ENCODE data around the gene HPRT1. TPM values are rescaled to one million over a fixed set of nuclear protein-coding genes. Genes with fewer than 3 reads are reported as not detected.
A peak's percentile ranks its signal among the peaks of the same experiment; 100 is the strongest.

Gene HPRT1
- total RNA-seq, 1 donor from 2014 or later, result 10.5 TPM

GRCh38 chrX:134480061-134480460, 20.1 kb downstream of the HPRT1 start:
- Mint-ChIP-seq H3K36me3 (ENCODE audit: low read depth, unreplicated experiment) (no peaks in the 10 kb centered on the region), H3K27ac (ENCODE audit: unreplicated experiment) (no peak overlapping the region), H3K4me3 (ENCODE audit: unreplicated experiment) (no peak overlapping the region), H3K9me3 (ENCODE audit: unreplicated experiment) (no peaks in the 10 kb centered on the region), H3K27me3 (ENCODE audit: unreplicated experiment) (no peaks in the 10 kb centered on the region), H3K4me1 (ENCODE audit: unreplicated experiment) (no peaks in the 10 kb centered on the region)
- no peak for DNase-seq (ENCODE audit: low spot score)
- no peak for TF ChIP-seq CTCF (IDR thresholded peaks at IDR 0.05; ENCODE audit: unreplicated experiment)

DNA sequence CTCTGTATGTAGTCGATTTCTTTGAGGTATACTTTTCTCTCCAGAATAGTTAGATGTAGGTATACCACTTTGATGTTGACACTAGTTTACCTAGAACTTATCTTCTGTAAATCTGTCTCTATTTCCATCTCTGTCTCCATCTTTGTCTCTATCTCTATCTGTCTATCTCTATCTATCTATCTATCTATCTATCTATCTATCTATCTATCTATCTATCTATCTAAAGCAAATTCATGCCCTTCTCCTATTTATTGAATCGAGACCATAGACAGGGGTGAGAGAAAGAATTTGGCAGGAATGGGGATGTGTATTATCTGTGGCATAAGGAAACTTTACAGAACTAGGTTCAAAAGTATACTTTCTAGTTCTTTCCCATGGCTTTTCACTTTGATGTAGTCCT, 21.4 kb downstream of the HPRT1 start:
- no peak for DNase-seq (ENCODE audit: low spot score)
- no peak overlapping the region for H3K4me3 Mint-ChIP-seq (ENCODE audit: unreplicated experiment)
- H3K27me3 Mint-ChIP-seq (ENCODE audit: unreplicated experiment), result no peaks in the 10 kb centered on the region
- no peak for TF ChIP-seq CTCF (IDR thresholded peaks at IDR 0.05; ENCODE audit: unreplicated experiment)
- no peak overlapping the region for H3K27ac Mint-ChIP-seq (ENCODE audit: unreplicated experiment)
- H3K36me3 Mint-ChIP-seq (ENCODE audit: low read depth, unreplicated experiment), result no peaks in the 10 kb centered on the region
- no peaks in the 10 kb centered on the region for H3K4me1 Mint-ChIP-seq (ENCODE audit: unreplicated experiment)
- no peaks in the 10 kb centered on the region for H3K9me3 Mint-ChIP-seq (ENCODE audit: unreplicated experiment)

- TF ChIP-seq CTCF (IDR thresholded peaks at IDR 0.05; ENCODE audit: unreplicated experiment), result no peak
- no peak overlapping the region for H3K27ac Mint-ChIP-seq (ENCODE audit: unreplicated experiment)
- H3K4me1 Mint-ChIP-seq (ENCODE audit: unreplicated experiment), result no peaks in the 10 kb centered on the region
- no peaks in the 10 kb centered on the region for H3K36me3 Mint-ChIP-seq (ENCODE audit: low read depth, unreplicated experiment)
- no peak overlapping the region for H3K4me3 Mint-ChIP-seq (ENCODE audit: unreplicated experiment)
- no peaks in the 10 kb centered on the region for H3K27me3 Mint-ChIP-seq (ENCODE audit: unreplicated experiment)
- no peak for DNase-seq (ENCODE audit: low spot score)
- no peaks in the 10 kb centered on the region for H3K9me3 Mint-ChIP-seq (ENCODE audit: unreplicated experiment)
Measured at GRCh38 chrX:134482371-134482770, 22.4 kb downstream of the HPRT1 start.

DNA sequence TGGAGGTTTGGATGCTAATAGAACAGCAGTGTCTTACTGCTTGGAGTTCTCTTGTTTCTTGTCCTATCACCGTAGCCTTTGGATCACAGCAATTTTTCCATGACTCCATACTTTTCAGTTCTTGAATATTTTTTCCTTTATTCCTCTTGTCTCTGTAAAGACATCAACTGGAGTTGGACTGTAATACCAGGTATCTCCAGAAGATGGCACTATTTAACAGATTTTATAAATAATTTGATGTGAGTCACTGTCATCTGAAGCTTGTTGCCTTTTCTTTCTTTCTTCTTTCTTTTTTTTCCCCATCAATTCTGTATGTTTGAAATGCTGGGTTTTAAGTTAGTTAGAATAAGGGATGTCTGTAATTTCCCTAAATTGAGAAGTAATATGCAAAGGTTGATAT, 24.1 kb downstream of the HPRT1 start:
- Mint-ChIP-seq H3K27me3 (ENCODE audit: unreplicated experiment) (no peaks in the 10 kb centered on the region), H3K36me3 (ENCODE audit: low read depth, unreplicated experiment) (no peaks in the 10 kb centered on the region), H3K4me3 (ENCODE audit: unreplicated experiment) (no peak overlapping the region), H3K27ac (ENCODE audit: unreplicated experiment) (no peak overlapping the region), H3K4me1 (ENCODE audit: unreplicated experiment) (no peaks in the 10 kb centered on the region), H3K9me3 (ENCODE audit: unreplicated experiment) (no peaks in the 10 kb centered on the region)
- peak; percentile 58 for TF ChIP-seq CTCF (IDR thresholded peaks at IDR 0.05; ENCODE audit: unreplicated experiment)
- DNase-seq (ENCODE audit: low spot score), result no peak

- TF ChIP-seq CTCF (IDR thresholded peaks at IDR 0.05; ENCODE audit: unreplicated experiment), result no peak
- Mint-ChIP-seq H3K9me3 (ENCODE audit: unreplicated experiment) (no peaks in the 10 kb centered on the region), H3K4me1 (ENCODE audit: unreplicated experiment) (no peaks in the 10 kb centered on the region), H3K27ac (ENCODE audit: unreplicated experiment) (no peak overlapping the region), H3K4me3 (ENCODE audit: unreplicated experiment) (no peak overlapping the region), H3K36me3 (ENCODE audit: low read depth, unreplicated experiment) (no peaks in the 10 kb centered on the region), H3K27me3 (ENCODE audit: unreplicated experiment) (peaks cover 4% of the 10 kb centered on the region)
- DNase-seq (ENCODE audit: low spot score), result no peak
Measured at GRCh38 chrX:134501941-134502340, 42.0 kb downstream of the HPRT1 start.

All from endothelial cell (in vitro differentiated cells).